Ovary (tissue), 9 donors: ENCODE measurements around the gene BCAS1. TPM values are rescaled to one million over a fixed set of nuclear protein-coding genes. Genes with fewer than 3 reads are reported as not detected.

Experiments
- DNase-seq, 5 donors: peaks; one replicate each; pipeline ENCODE4 v3.0.0-alpha.2; 2019 to 2020
- H3K27ac ChIP-seq, 2 donors: fragments of 200-600 bp; one replicate each; pipeline versions ENCODE4 v1.5.1 to v1.8.0; 2019 to 2022
- H3K27me3 ChIP-seq: fragments of 200-600 bp; one replicate; pipeline ENCODE4 v1.8.0; 2022
- H3K36me3 ChIP-seq: fragments of 200-600 bp; sonication (generic); one replicate; pipeline ENCODE4 v1.5.1; 2019
- H3K4me1 ChIP-seq: one replicate; pipeline ENCODE4 v1.8.1; 2013; ENCODE audit warnings: mild to moderate bottlenecking, moderate library complexity; ENCODE audit not compliant: insufficient read depth
- H3K4me3 ChIP-seq: fragments of 200-600 bp; sonication (generic); one replicate; pipeline ENCODE4 v1.5.1; 2017
- H3K9me3 ChIP-seq, 2 donors: fragments of 200-600 bp in 1 of 2; sonication (generic) in 1 of 2; one replicate each; pipeline versions ENCODE4 v1.5.1 to v1.8.1; 2013 to 2019; ENCODE audit warnings: mild to moderate bottlenecking in 1 of 2, moderate library complexity in 1 of 2
- EP300 ChIP-seq: sonication (generic); formaldehyde crosslinking; IDR thresholded peaks from one replicate; pipeline ENCODE4 v1.6.1; 2017; ENCODE audit warnings: antibody characterized with exemption
- POLR2A ChIP-seq: fragments of 450-650 bp; IDR thresholded peaks from one replicate; pipeline ENCODE4 v1.6.1; 2017; ENCODE audit warnings: antibody characterized with exemption, mild to moderate bottlenecking, moderate library complexity
- WGBS, 3 donors: extraction: QIAGEN DNeasy Blood & Tissue Kit in 1 of 3; methylation state at CpG; one replicate each; pipeline versions ENCODE4 v1.1.5 to v1.1.7; 2013 to 2017; 5-methylcytosine and 5-hydroxymethylcytosine counted together
- intact Hi-C, 4 donors: fragments of 100-400 bp; cut with DNase I; formaldehyde crosslinking; loops; one replicate each; pipeline versions ENCODE4 v1.11.0 to v1.15.1; 2022 to 2023
- polyA plus RNA-seq, 2 donors: library from polyadenylated mRNA; stranded (reverse); fragments of 200-250 nt in 1 of 2; fragments of 350-450 nt in 1 of 2; fragmentation: Illumina TruSeq in 1 of 2; extraction: RNeasy Lipid Tissue Mini Kit (QIAGEN cat#74804) in 1 of 2; gene quantifications; one replicate each; pipeline ENCODE4 v1.2.3, GENCODE V29; 2013 to 2014
- total RNA-seq, 7 donors: library from RNA; depleted of rRNA in 2 of 7; stranded (reverse); fragments of >200 nt in 2 of 7; fragmentation: NEBNext Ultra II Directional in 3 of 7; extraction: Animal tissue kit (Norgen Biotek cat#: 25700) in 3 of 7; gene quantifications; one replicate each; pipeline versions ENCODE4 v1.1.0 to v1.2.4, GENCODE V29; 2016 to 2023
- TF ChIP-seq, protein P1 (sequence below), 3 donors: fragments of 450-650 bp in 2 of 3; fragments of 200-600 bp in 1 of 3; IDR thresholded peaks; one replicate each; pipeline versions ENCODE4 v1.5.1 to v1.8.0; 2016 to 2022; ENCODE audit warnings: antibody characterized with exemption in 3 of 3, mild to moderate bottlenecking in 1 of 3
- donor health status: DM: no; HTN: no; CAD: no; lungs with moderate emphysema.
- donor health status: DM: no; HTN: no; CAD: no.
- donor health status: Bipolar disorder and iron deficiency.
- donor health status: DM: yes; HTN: yes; CAD: no.
- donor health status: DM: no; HTN: no; CAD: no.
- donor health status: DM: yes; HTN: yes; CAD: no.

BCAS1 gene
- total and polyA plus RNA-seq, 9 donors = 0.13 to 0.92 (median 0.51) TPM; not detected in 2

DNA sequence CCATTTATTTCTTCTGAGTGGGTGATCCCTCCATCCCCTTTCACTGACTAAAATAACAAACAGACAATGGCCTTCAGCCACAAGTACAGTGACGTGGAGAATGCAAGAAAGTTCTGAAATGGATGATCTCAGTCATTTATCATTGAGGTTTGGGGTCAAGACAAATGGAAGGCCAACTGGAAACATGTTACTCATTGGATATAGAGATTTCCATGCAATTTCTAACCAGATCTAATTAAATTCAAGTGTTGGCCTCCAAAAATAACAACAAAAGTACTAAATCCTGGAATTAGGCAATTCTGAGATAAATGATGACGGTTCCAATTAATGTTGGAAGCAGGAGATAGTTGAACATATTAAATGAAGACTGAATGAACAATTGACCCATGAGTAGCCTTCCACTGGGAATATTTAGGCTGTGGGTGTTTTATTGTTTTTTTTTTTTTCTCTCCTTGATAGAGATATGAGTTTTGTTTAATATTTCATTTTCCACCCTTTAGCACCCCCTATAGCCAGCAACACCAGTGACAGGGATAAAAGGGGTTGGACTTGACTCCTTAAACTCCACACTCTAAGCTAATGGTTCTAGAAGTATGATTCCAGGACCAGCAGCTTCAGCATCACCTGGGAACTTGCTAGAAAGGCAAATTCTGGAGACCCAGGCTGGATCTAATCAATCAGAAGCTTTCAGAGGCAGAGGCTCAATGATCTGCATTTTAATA lies 112.8 kb downstream of the BCAS1 start:
- H3K27me3 ChIP-seq = no peaks in the 10 kb centered on the region
- no peaks in the 10 kb centered on the region for H3K36me3 ChIP-seq
- no peak overlapping the region for H3K4me3 ChIP-seq
- peaks cover 2% of the 10 kb centered on the region for H3K4me1 ChIP-seq
- intact Hi-C loops = no loop called here
- no peak overlapping the region for H3K27ac ChIP-seq
- DNase-seq = no peak
- TF ChIP-seq EP300 (no peak), POLR2A (no peak)
- TF ChIP-seq, protein P1, sequence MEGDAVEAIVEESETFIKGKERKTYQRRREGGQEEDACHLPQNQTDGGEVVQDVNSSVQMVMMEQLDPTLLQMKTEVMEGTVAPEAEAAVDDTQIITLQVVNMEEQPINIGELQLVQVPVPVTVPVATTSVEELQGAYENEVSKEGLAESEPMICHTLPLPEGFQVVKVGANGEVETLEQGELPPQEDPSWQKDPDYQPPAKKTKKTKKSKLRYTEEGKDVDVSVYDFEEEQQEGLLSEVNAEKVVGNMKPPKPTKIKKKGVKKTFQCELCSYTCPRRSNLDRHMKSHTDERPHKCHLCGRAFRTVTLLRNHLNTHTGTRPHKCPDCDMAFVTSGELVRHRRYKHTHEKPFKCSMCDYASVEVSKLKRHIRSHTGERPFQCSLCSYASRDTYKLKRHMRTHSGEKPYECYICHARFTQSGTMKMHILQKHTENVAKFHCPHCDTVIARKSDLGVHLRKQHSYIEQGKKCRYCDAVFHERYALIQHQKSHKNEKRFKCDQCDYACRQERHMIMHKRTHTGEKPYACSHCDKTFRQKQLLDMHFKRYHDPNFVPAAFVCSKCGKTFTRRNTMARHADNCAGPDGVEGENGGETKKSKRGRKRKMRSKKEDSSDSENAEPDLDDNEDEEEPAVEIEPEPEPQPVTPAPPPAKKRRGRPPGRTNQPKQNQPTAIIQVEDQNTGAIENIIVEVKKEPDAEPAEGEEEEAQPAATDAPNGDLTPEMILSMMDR (IDR thresholded peaks at IDR 0.05) = no peak
- 18 to 33% (median 25%) methylated on average over 2 of the region's 2 CpGs for WGBS, 3 donors
- H3K9me3 ChIP-seq = no peaks in the 10 kb centered on the region

DNA sequence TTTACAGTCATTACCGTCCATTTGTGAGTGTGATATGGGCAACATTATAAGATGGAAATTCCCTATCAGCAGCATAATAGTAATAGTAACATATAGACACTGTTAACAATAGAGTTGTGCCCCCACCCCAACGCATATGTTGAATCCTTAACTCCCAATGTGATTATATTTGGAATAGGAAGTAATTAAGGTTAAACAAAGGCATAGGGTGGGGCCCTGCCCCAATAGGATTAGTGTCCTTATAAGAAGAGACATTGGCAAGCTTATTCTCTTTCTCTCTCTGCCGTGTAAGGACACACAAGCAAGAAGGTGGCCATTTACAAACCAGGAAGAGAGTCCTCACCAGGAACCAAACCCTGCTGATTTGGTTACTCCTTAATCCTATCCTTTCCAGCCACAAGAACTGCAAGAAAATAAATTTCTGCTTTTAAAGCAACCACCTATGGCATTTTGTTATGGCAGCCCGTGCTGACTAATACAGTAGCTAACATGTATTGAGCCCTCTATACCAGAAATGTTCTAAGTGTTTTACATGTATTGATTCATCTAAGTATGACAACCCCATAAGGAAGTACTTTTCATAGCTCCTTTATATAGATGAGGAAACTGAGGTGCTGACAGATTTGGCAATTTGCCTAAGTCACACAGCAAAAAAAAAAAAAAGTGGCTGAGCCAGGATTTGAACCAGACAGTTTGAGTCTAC lies 114.2 kb downstream of the BCAS1 start:
- no peaks in the 10 kb centered on the region for H3K36me3 ChIP-seq
- intact Hi-C loops = no loop called here
- H3K9me3 ChIP-seq = no peaks in the 10 kb centered on the region
- no peak for DNase-seq
- whole genome bisulfite sequencing, 3 donors = 91 to 95% (median 93%) methylated on average over 4 of the region's 4 CpGs
- peaks cover 2% of the 10 kb centered on the region for H3K4me1 ChIP-seq
- H3K27ac ChIP-seq = no peak overlapping the region
- H3K27me3 ChIP-seq = no peaks in the 10 kb centered on the region
- TF ChIP-seq EP300 (no peak), POLR2A (no peak)
- TF ChIP-seq, protein P1 (IDR thresholded peaks at IDR 0.05) = no peak
- H3K4me3 ChIP-seq = no peak overlapping the region

DNA sequence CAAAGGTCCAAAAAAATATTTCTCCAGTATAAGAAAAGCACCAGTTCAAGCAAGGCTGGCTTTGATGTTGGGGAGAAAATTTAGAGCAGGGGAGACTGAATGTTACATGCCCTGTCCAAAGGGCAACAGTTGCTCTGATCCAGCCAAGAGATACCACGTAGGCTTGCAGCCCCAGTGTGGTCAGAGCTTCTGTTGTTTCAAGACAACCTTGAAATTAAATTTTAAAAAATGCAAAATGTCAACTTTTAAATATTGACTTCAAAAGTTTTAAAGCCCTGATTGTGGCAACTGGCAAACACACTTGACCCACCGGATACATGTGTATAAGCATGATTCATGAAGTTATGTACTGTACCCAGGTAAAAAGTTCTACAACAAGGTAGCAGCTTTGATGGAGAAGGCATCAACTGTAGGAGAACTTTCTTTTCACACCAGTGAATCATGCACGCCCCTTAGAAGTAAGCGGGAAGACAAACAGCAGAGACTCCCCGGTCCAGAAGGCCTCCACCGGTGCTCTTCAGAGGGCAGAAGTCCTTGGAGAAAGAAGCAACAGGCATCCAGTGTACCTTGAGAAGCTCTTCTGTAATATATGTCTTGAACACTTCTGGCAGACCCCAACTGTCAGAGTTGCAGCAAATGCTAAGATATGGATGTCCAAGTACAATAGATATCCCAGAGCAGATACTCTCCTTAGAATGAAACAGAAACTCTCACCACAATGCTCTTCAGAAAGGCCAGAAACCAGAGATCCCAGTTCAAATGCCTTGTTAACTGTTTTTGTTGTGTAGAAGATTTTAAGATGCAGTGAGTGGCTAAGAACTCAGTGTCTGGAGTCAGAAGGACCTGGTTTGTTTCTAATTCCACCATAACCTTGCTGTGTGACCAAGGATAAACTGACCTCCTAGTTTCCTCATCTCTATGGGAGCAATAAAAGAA lies 115.4 kb downstream of the BCAS1 start:
- intact Hi-C loops = no loop called here
- Histone ChIP-seq H3K36me3 (no peaks in the 10 kb centered on the region), H3K27ac (no peak overlapping the region), H3K4me1 (peaks cover 2% of the 10 kb centered on the region), H3K4me3 (no peak overlapping the region), H3K27me3 (no peaks in the 10 kb centered on the region), H3K9me3 (no peaks in the 10 kb centered on the region)
- TF ChIP-seq, protein P1 (IDR thresholded peaks at IDR 0.05) = no peak
- TF ChIP-seq EP300 (no peak), POLR2A (no peak)
- DNase-seq = no peak
- WGBS, 3 donors = 74 to 79% (median 79%) methylated on average over 6 of the region's 6 CpGs

DNA sequence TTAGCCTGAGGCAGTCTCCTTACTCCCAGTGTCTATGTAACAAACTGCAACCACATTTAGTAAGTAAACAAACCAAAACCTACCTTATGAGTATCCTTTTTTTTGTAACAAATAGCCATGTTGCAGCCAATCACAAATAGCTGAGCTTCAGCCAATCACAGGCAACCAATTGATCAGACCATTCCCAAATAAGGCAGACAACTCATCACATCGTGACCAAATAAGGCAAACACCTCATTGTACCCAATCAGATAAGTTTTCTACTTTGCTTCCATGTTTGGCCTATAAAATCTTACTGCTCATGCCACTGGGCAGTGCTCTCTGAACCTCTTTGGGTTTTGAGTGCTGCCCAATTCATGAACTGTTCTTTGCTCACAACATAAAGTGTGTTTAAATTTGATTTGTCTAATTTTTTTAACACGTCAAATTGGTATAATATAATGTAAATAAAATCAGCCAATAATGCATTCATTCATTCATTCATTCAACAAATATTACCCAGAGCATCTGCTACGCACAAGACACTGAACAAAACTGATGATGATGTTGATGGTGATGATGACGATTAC lies 117.8 kb downstream of the BCAS1 start:
- Histone ChIP-seq H3K9me3 (no peaks in the 10 kb centered on the region), H3K27ac (no peak overlapping the region), H3K4me3 (no peak overlapping the region), H3K27me3 (no peaks in the 10 kb centered on the region), H3K36me3 (no peaks in the 10 kb centered on the region), H3K4me1 (peaks cover 2% of the 10 kb centered on the region)
- WGBS, 3 donors = 97 to 98% (median 97%) methylated on average over 4 of the region's 4 CpGs
- TF ChIP-seq EP300 (no peak), POLR2A (no peak)
- TF ChIP-seq, protein P1 (IDR thresholded peaks at IDR 0.05) = no peak
- intact Hi-C loops = no loop called here
- DNase-seq = no peak
